Activated T-helper 17 cell treated with anti-CD3 and anti-CD28 coated beads, Interleukin-2, amount 50 U/mL, for 72 hours (primary cell): ENCODE measurements around the gene ING5. TPM values are rescaled to one million over a fixed set of nuclear protein-coding genes. Genes with fewer than 3 reads are reported as not detected.

Experiments
- ATAC-seq: fragments of 150-1000 bp; cut with Tn5 transposase; replicated peaks from 2 replicates; pipeline ENCODE4 v1.10.0; 2021; ENCODE audit warnings: mild to moderate bottlenecking, moderate library complexity
- H3K27ac Mint-ChIP-seq: one replicate; pipeline ENCODE4 v1.8.0; 2022; ENCODE audit warnings: mixed read lengths
- H3K27me3 Mint-ChIP-seq: one replicate; pipeline ENCODE4 v1.8.0; 2022; ENCODE audit warnings: mixed read lengths
- H3K36me3 Mint-ChIP-seq: one replicate; pipeline ENCODE4 v1.8.0; 2022; ENCODE audit warnings: low read depth, mild to moderate bottlenecking, mixed read lengths
- H3K4me1 Mint-ChIP-seq: one replicate; pipeline ENCODE4 v1.8.0; 2022; ENCODE audit warnings: mixed read lengths
- H3K4me3 Mint-ChIP-seq: one replicate; pipeline ENCODE4 v1.8.0; 2022; ENCODE audit warnings: mild to moderate bottlenecking, mixed read lengths
- H3K9me3 Mint-ChIP-seq: one replicate; pipeline ENCODE4 v1.8.0; 2022; ENCODE audit warnings: mixed read lengths
- total RNA-seq, 2 donors: library from RNA; stranded (reverse); gene quantifications; one replicate each; pipeline ENCODE4 v1.2.3, GENCODE V29; 2022

The ING5 gene
- total RNA-seq, 2 donors from 2014 or later = 43.5 to 52.3 TPM

GRCh38 chr2:241762933-241763369 is 61.1 kb downstream of the ING5 start:
- H3K27me3 Mint-ChIP-seq = no peaks in the 10 kb centered on the region
- peak overlapping the region; percentile 92 for H3K27ac Mint-ChIP-seq
- H3K9me3 Mint-ChIP-seq = no peaks in the 10 kb centered on the region
- peak; percentile 86 for ATAC-seq
- peaks cover 24% of the 10 kb centered on the region for H3K36me3 Mint-ChIP-seq
- H3K4me1 Mint-ChIP-seq = peaks cover 6% of the 10 kb centered on the region
- peak overlapping the region; percentile 79 for H3K4me3 Mint-ChIP-seq

GRCh38 chr2:241763551-241764274 is 61.9 kb downstream of the ING5 start:
- Mint-ChIP-seq H3K27ac (peak overlapping the region; percentile 92), H3K4me3 (peak overlapping the region; percentile 79)
- ATAC-seq = peak; percentile 20

GRCh38 chr2:241764275-241765241 is 62.7 kb downstream of the ING5 start:
- Mint-ChIP-seq H3K27ac (no peak overlapping the region), H3K4me3 (no peak overlapping the region)

More at GRCh38 chr2:241763551-241764274, 61.9 kb downstream of the ING5 start:
- no peaks in the 10 kb centered on the region for H3K27me3 Mint-ChIP-seq
- no peaks in the 10 kb centered on the region for H3K9me3 Mint-ChIP-seq
- peaks cover 24% of the 10 kb centered on the region for H3K36me3 Mint-ChIP-seq
- peaks cover 6% of the 10 kb centered on the region for H3K4me1 Mint-ChIP-seq

DNA sequence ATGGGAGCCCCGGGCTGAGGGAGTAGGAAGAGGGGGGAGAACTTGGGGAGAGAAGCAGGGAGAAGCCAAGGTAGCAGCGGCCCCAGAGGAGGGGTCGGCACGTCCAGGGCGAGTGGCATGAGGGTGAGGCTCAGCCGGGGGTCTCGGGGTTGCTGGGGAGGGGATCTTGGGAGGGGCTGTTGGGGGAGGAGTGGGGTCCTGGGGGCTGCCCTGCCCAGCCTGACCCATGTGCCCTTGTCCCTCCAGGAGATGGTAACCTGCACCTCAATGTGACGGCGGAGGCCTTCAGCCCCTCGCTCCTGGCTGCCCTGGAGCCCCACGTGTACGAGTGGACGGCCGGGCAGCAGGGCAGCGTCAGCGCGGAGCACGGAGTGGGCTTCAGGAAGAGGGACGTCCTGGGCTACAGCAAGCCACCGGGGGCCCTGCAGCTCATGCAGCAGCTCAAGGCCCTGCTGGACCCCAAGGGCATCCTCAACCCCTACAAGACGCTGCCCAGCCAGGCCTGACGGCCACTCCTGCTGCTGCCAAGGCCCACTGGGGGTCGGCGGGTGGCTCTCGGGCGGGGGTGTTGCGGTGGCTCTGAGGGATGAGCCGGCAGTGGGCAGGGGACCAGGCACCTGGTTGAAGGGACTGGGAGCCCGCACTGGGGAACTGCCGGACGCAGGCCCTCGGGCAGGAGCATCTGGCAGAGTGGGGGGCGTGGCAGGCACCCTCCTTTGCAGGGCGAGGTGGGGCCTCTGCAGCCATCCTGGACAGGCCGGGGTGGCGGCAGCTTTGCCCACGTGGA is 65.8 kb downstream of the ING5 start:
- H3K27ac Mint-ChIP-seq = no peak overlapping the region
- H3K4me3 Mint-ChIP-seq = no peak overlapping the region
- peaks cover under 1% of the 10 kb centered on the region for H3K36me3 Mint-ChIP-seq
- ATAC-seq = no peak
- H3K4me1 Mint-ChIP-seq = peaks cover 10% of the 10 kb centered on the region
- no peaks in the 10 kb centered on the region for H3K9me3 Mint-ChIP-seq
- H3K27me3 Mint-ChIP-seq = no peaks in the 10 kb centered on the region

More at GRCh38 chr2:241764275-241765241, 62.7 kb downstream of the ING5 start:
- H3K27me3 Mint-ChIP-seq = no peaks in the 10 kb centered on the region
- ATAC-seq = no peak
- H3K9me3 Mint-ChIP-seq = no peaks in the 10 kb centered on the region
- H3K4me1 Mint-ChIP-seq = peaks cover 6% of the 10 kb centered on the region
- peaks cover 15% of the 10 kb centered on the region for H3K36me3 Mint-ChIP-seq

DNA sequence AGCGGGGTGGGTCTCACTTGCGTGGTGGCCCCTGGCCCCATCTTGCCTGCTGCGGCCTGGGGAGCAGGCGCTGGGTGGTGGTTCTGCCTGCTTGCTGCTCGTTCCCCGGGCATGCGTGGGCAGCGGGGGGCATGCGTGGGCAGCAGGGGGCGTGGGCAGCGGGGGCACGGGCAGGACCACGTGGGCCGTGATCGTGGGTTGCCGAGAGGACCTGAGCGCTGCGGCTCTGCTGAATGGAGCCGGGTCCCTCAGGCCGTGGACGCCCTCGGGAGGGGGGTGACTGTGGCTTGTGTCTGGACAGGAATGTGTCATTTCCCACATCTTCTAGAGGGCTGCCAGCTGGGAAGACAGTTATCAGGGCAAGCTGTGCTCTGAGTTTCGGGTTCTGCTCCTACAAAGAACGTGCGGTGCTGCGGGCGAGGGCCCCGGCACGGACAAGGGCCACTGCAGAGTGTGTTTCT is 66.4 kb downstream of the ING5 start:
- Mint-ChIP-seq H3K27me3 (no peaks in the 10 kb centered on the region), H3K9me3 (no peaks in the 10 kb centered on the region), H3K4me3 (no peak overlapping the region), H3K27ac (no peak overlapping the region), H3K4me1 (peaks cover 9% of the 10 kb centered on the region), H3K36me3 (no peaks in the 10 kb centered on the region)
- ATAC-seq = no peak

- Mint-ChIP-seq H3K4me1 (peaks cover 9% of the 10 kb centered on the region), H3K36me3 (no peaks in the 10 kb centered on the region), H3K27ac (no peak overlapping the region), H3K9me3 (no peaks in the 10 kb centered on the region), H3K4me3 (no peak overlapping the region), H3K27me3 (no peaks in the 10 kb centered on the region)
- ATAC-seq = no peak
These were observed 67.0 kb downstream of the ING5 start for GRCh38 chr2:241768850-241769249.

DNA sequence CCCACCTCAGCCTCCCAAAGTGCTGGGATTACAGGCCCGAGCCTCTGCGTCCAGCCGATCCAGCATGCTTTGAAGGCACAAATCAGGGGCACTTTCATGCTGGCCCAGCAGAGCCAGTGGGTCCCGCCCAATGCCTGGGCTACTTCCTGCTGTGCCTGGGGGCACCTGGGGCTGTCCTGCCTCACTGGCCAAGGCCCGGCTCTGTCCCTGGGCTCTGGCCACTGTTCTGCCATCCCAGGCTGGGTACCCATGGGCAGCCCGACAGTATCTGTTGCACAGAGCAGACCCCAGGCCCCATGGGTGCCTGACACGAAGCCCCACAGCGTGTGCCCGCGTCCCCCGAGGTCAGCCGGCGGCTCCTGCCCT is 68.0 kb downstream of the ING5 start:
- peaks cover 9% of the 10 kb centered on the region for H3K4me1 Mint-ChIP-seq
- H3K9me3 Mint-ChIP-seq = no peaks in the 10 kb centered on the region
- no peak for ATAC-seq
- H3K36me3 Mint-ChIP-seq = no peaks in the 10 kb centered on the region
- H3K4me3 Mint-ChIP-seq = no peak overlapping the region
- H3K27ac Mint-ChIP-seq = no peak overlapping the region
- H3K27me3 Mint-ChIP-seq = no peaks in the 10 kb centered on the region

- ATAC-seq = no peak
- Mint-ChIP-seq H3K4me1 (peaks cover 9% of the 10 kb centered on the region), H3K27me3 (no peaks in the 10 kb centered on the region), H3K27ac (no peak overlapping the region), H3K36me3 (no peaks in the 10 kb centered on the region), H3K4me3 (no peak overlapping the region), H3K9me3 (no peaks in the 10 kb centered on the region)
These were observed 68.5 kb downstream of the ING5 start for GRCh38 chr2:241770185-241770935.

DNA sequence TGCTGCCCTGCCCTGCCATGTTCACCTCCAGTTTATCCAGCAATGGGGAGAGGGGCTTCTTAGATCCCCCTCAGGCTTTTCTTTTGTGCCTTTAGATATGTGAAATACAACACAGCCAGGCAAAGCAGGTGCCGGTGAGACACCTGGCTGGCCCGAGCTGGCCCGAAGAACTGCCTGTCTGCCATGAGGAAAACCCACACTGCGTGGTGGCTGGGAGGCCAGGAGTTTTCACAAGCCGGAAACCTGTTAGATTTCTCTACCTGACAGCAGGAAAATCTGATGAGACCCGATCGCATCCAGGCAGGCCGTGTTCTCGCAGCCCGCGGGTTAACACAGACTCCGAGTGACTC is 69.1 kb downstream of the ING5 start:
- no peaks in the 10 kb centered on the region for H3K36me3 Mint-ChIP-seq
- no peak overlapping the region for H3K27ac Mint-ChIP-seq

DNA sequence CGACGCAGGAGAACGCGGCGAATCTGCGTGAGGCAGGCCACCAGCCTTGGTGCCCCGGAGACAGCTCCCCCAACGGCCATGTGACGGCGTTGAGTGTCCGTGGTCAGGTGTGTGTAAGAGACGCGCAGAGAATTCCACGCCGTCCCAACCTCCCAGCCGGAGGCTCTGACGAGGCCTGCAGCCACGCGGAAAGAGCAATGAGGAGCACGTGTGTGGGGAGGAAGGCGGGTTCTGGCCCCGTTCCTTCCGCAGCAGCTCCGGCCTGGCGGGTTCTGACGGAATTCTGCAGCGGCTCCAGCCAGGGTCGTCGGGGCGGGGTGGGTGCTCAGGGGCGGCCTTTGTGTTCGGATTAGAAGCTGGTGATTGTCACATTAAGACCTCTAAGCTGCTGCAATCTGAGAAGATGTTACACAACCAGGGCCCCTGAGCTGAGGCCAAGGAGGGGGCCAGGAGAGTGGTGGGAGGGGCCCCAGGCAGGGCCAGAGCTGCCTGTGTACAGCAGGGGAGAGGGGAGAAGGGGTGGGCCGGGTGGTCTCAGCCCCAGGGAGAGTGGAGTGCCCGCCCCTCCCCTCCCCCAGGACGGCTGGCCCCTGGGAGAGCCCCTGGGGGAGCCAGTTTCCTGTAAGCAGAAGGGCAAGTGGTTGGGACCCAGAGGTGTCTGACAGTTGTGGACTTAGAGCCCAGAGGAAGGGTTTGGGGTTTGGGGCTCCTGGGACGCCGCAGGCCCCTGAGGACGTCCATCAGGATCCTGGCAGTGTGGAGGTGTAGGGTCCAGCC is 69.6 kb downstream of the ING5 start:
- Mint-ChIP-seq H3K9me3 (no peaks in the 10 kb centered on the region), H3K4me1 (peaks cover 9% of the 10 kb centered on the region), H3K36me3 (no peaks in the 10 kb centered on the region), H3K4me3 (peak overlapping the region; percentile 41), H3K27ac (peak overlapping the region; percentile 58), H3K27me3 (no peaks in the 10 kb centered on the region)
- ATAC-seq = no peak

More for the DNA sequence above, 69.1 kb downstream of the ING5 start:
- Mint-ChIP-seq H3K4me3 (no peak overlapping the region), H3K9me3 (no peaks in the 10 kb centered on the region), H3K27me3 (no peaks in the 10 kb centered on the region), H3K4me1 (peaks cover 9% of the 10 kb centered on the region)
- ATAC-seq = no peak

- Mint-ChIP-seq H3K27ac (peak overlapping the region; percentile 58), H3K36me3 (no peaks in the 10 kb centered on the region), H3K9me3 (no peaks in the 10 kb centered on the region), H3K4me3 (peak overlapping the region; percentile 41), H3K4me1 (peaks cover 9% of the 10 kb centered on the region), H3K27me3 (no peaks in the 10 kb centered on the region)
- ATAC-seq = peak; percentile 18
These were observed 70.2 kb downstream of the ING5 start for GRCh38 chr2:241772063-241772499.

DNA sequence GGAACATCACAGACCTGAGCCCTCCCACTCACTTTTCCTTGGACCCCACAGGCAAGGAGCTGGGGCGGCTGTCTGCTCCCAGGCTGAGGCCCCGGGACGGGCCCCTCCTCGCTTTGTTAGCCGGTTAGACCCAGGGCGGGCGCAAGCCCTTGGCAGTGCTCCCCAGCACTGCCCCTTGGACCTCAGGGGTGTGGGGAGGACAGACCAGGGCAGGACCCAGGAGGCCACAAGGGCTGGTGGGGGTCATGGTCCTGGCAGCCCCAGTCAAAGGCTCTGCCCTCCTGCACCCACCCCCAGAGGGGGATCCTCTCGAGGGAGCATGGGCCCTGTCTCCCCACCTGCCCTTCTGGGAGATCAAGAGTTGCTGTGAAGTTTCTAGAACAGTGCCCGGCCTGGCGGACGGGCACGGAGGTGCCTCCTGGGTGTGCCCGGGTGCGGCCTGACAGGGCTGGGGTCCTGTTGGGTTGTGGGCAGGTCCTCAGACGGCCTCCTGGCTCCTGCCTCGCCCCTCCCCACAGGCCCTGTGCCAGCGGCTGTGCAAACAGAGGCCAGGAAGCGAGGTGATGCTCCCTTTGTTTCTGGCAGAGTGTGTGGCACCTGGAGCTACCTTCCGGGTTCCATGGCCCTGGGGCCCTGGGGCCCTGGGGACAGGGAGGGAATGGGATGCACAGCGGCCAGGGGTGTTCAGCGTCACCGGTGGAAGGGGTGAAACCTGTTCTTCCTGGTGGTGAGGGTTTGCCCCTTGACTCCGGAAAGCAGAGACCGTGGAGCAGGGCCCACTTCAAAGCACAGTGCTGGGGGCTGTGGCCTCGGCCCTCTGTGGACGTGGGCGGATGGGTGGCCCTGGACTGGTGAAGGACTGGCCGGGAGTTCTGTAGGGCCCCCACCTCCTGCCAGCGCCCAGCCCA is 71.9 kb downstream of the ING5 start:
- H3K4me3 Mint-ChIP-seq = no peak overlapping the region
- no peaks in the 10 kb centered on the region for H3K27me3 Mint-ChIP-seq
- peaks cover 9% of the 10 kb centered on the region for H3K4me1 Mint-ChIP-seq
- no peak for ATAC-seq
- H3K9me3 Mint-ChIP-seq = no peaks in the 10 kb centered on the region
- H3K27ac Mint-ChIP-seq = no peak overlapping the region
- no peaks in the 10 kb centered on the region for H3K36me3 Mint-ChIP-seq
